Stimulated activated CD4-positive, alpha-beta T cell treated with anti-CD3 and anti-CD28 coated beads, TNF-alpha, amount 100 ng/mL, for 48 hours (primary cell): ENCODE measurements around the gene RIMBP2.
"Not testable (repeated sequence)": the region's sequence is repeated elsewhere in the genome, so short reads cannot be mapped to it uniquely, and the experiment has no call there.

Experiments
- DNase-seq, 3 donors: peaks; one replicate each; pipeline ENCODE4 v3.0.0-alpha.2; 2020; ENCODE audit warnings: low read depth in 3 of 3

RIMBP2 gene

DNA sequence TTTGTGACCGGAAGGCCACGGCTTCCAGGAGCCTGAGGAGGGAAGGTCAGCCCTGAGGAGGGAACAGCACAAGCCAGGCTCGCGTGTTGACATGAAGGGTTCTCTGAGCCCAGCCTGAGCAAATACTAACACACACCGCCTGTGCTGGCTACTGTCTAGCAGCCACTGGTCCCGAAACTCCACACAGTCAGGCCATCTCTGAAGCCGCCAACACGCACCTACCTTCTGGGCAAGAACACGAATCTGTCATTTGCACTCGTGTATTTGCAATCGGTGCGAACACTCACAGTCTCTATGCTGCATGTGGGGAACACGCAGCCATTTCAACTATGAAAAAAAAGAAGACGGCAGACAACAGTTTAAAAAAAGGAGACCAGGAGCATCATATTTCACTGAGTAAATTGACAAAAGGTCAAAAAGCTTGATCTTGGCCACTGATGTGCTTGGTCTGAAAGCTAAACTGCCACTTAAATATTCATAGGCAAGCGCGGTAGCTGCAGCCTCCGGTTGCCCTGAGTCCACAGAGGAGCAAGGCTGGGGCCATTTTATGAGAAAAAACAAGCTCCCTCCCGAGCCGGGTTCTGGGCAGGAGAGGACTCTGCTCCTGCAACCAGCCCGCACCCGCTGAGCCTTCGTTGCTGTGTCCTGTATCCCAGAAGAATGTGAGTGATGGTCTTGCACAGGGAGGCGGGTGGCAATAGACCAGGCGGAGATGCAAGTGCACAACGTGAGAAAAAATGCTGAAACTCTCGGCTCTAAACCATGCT is 57.8 kb downstream of the RIMBP2 start:
- DNase-seq: no peak

DNA sequence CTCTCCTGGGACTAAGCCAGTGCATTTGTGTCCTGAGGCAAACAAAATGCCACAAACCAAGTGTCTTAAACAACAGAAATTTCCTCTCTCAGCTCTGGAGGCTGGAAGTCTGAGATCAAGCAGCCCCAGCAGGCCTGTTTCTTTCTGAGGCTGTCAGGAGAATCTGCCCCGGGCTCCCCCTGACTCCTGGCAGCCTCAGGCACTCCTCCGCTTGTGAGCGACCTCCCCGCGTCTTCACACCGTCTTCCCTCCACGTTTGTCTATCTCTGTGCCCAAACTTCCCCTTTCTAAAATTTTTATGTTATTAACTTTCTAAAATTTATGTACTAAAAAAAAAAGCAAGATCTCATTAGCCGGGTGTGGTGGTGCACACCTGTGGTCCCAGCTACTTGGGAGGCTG is 59.7 kb downstream of the RIMBP2 start:
- DNase-seq: no peak

DNA sequence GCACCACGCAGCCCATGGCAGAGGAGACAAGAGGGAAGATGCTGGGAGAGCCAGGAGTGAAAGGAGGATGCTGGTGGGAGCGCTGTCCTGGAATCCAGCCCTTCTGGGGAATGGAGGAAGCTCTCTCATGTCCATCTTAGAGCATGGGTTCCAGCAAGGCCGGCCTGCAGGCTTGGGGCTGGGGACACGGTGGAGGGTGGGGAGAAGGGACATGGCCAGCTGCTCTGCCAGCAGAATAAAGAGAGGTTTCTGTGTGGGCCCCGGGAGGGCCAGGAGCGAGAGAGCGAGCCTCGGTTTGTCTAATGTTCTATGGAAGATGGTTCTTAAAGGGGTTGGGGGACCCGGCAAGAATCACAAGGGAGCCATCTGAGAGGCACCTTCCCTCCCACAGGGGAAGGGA is 60.2 kb downstream of the RIMBP2 start:
- DNase-seq: no peak

DNA sequence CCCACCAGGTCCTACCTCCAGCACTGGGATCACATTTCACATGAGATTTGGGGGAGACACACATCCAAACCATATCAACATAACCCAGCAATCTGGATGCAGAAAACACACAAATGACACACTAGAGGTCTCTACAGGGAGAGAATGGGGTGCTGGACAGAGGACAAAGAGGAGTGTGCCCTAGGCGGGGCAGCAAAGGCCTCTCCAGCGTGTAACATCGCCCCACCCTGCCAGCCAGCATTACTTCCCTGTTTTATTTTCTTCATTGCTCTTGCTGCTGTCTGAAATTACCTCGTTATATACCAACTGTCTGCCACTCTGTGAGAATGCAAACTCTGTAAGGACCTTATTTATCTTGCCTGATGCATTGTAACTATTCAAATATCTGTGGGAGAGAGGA is 61.1 kb downstream of the RIMBP2 start:
- no peak for DNase-seq

DNA sequence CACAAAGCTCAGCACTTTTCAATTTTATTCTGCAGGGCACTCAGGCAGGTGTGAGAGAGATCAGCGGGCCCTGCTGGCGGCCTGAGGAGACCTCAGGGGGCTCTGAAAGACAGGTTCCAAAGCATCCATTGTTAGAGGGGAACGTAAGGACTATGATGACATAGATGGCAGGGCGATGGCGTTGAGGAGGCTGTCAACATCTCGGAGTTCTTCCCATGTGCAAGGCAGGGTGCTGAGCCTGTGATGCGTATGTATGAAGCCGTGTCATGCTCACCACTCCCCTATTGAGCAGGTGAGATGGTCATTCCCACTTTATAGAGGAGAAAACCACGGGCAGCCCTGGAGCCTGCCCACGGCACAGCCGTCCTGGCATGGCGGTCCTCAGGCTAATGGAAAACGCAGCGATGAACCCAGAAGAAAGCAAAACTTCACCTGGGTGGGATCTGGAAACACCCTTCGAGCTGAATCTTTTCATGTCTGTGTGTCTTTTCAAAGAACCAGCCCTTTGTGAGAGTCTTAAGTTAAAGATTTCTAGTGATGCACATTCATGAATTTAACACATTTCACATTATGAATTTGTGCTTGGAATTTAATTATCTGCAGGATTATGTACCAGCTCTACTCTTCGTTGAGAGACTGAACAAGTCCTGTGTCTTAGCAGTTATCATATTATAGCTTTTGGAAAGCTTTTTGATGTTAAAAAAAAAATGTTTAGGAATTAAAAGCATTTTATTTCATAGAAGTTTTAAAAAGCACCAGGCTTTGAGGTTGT is 64.7 kb downstream of the RIMBP2 start:
- DNase-seq: no peak

DNA sequence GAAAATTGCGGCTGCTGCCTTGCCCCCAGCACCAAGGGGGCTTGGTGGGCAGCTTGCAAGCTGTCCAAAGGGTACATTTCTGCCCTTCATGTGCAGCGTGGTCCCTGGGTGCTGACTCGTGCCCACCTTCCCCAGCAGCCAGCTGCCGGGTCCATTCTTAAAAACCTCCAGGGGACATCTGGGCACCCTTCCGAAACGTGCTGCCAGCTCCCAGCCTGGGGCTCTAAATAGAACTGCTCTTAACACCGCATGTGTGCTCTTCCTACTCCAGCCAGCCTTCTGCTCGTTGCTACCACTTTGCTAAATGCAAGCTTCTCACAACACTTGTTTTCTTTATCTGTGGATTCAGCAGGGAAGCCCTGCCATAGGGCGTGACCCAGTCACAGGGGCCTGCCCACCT is 66.0 kb downstream of the RIMBP2 start:
- DNase-seq: no peak

DNA sequence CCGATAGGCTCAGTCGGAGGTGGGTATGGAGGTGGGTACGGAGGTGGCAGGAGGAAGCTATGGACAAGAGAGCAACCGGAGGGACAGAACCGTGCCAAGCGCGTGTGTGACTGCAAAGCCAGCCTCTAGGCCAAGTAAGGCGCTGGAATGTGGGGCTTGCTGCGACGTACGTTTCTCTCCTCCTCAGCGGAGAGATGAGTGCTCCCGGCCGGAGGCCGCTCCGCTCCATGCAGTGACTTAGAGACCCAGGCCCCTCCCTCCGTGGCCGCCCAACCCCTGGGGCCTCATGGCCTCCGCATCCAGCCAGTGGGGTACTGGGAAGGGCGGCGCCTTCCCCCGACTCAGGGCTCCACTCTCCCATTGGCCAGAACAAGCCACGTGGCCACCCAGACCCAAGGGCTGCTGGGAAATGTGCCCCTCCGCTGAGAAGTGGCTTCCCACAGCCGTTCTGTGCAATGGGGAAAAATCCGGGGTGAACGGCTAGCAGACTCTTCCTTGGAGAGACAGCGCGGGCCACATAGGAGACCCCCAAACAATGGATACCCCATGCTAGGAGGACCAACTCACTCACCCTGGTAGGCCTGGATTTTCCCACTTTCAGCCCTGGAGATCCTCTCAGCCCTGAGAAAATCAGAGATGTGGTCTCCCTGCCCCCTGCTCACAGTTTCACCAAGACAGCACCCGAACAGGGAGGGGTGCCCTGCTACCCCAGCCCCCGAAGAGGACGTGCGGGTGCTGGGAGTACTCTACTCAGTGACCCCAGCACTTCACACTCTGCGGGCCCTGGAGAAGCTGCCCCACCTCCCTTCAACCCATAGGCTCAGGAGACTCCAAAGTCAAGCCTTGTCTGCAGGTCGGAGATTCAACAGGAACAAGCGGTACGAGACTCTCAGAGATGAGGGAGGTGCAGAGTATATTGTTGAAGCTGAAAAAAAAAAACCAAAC is 66.7 kb downstream of the RIMBP2 start:
- no peak for DNase-seq

DNA sequence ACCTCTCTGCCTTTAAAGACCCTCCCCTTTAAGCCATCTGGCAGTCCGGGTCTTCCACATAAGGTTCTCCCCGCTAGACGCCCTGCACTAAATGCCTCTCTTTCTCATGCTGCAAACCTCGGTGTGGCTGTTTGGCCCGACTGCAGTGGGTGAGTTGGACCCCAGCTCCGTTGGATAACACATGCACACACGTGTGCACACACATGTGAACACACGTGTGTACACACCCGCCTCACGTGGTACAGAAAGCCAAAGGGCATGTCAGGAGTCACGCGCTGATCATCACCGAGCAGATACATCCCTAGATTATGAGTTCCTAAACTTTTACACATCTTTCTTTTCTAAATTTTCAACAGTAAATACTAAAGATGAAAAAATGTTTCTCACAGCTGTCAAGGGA is 68.3 kb downstream of the RIMBP2 start:
- no peak for DNase-seq

DNA sequence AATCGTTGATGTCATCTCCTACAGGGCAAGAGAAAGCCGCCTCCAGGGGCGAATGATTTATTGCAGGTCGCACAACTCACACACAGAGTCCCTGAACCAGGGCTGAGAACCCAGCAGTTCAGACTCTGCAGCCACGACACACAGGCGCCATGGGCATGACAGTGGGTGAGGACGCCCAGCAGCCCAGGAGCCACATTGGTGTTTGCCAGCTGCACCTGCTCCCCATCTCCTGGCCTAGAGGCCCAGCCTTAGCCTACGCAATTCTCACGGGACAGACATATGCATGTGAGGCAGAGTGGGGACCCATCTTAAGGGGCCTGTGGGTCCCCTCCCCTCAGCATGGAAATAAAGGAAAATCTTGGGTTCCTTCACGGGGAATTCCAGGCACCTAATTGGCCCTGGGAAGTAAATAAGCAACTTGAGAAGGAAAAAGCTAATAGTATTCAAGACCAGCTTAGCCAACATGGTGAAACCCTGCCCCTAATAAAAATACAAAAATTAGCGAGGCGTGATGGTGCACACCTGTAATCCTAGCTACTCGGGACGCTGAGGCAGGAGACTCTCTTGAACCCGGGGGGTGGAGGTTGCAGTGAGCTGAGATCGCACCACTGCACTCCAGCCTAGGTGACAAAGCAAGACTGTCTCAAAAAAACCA is 69.3 kb downstream of the RIMBP2 start:
- no peak for DNase-seq

DNA sequence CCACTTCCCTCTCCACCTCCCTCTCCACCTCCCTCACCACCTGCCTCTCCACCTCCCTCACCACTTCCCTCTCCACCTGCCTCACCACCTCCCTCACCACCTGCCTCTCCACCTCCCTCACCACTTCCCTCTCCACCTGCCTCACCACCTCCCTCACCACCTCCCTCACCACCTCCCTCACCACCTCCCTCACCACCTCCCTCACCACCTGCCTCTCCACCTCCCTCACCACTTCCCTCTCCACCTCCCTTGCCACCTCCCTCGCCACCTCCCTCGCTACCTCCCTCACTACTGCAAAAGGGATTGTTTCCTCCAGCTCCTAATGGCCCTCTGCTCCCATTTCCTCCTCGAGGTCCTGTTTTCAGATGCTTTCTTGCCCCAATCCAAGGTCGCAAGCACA is 69.9 kb downstream of the RIMBP2 start:
- DNase-seq: not testable (repeated sequence)

DNA sequence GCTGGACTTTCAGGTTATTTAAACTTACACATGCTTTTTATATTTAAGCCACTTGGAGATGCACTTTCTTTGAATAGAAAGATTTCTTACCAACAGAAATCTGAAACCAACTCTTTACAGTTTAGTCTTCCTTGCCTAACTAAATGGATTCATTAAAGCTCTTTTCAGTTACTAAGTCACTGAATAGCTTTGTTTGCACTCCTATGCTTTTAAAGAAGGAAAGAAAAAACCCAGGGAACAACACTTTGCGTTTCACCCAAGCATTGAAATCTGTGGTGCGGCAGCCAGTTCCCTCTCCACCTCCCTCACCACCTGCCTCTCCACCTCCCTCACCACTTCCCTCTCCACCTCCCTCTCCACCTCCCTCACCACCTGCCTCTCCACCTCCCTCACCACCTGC is 70.3 kb downstream of the RIMBP2 start:
- DNase-seq: no peak

DNA sequence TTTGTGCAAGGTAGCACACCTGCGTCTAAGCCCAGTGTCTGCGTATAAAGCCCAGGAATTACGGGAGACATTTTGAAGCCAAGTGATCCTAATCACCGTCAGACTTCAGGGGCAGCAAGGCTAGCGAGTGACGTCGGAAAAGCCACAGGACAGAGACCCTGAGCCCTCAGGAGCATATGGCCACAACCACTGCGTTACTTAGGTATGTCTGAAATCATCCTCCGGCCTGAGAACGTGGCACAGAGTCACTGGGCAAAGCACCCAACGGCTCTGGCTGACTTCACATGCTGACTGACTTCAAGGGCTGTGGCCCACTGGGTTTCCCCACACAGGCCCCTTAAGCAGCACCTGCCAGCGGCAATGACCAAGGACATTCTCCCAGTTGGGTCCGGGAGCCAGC is 71.5 kb downstream of the RIMBP2 start:
- DNase-seq: no peak

DNA sequence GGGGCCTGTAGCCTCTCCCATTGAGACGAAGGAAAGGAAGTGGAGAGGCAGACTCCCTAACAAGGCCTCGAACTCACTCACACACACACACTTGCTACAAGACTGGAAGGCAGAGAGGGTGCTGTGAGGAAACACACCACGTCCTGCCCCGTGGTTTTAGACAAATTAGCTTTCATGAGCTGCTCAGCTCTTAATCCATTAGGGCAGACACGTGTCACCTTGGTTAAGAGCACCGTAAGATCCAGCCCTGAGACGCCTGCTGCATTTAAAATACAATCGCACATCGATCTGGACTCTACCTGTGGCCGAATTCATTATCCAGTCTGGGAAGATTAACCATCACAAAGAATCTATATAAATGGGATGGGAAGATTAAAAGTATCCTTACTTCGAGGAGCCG is 72.0 kb downstream of the RIMBP2 start:
- DNase-seq: no peak

DNA sequence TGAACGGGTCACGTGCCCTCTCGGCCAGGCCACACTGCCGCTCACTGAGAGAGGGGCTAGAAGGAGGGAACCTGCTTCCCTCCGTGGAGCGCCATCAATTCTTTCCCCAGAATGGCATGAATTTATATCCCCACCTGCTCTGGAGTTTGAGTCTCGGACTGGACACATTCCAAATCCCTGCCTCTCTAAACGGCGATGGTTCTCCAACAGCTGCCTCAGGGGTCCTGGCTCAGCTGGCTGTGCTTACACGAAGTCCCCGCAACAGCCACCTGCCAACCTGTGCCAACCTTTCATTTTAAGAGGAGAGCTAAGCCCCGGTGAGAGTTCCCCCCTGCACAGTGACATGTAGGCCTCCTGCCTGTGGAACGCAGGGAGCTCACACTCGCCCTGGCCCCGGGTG is 73.2 kb downstream of the RIMBP2 start:
- no peak for DNase-seq

DNA sequence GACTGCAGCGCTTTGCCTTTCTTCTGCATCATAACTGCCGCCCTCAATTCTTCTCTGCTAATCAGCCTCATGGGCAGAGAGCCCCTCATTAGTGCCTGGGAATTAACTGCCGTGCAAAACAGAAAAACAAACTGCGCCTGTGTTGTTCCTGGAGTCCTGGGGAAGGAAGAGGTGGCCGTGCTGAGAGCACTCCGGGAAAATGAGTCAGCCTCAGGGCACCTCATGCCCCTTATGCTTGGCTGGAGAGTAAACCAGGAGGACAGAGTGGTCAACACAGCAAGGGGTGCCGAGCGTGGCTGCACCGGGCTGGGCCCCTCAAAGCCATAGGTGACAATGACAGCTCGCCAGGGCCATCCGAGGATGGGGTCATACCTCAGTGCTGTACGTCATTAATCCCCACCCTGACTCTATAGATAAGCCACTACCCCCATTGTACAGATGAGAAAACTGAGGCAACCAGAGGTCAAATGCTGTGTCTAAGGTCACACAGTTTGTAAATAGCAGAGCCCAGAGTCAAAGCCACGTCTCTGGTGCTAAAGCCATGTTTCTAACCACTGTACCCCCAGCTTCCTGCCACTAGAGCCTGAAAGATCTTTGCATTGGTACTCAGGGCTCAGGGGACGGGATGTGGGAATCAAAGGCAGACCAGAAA is 74.4 kb downstream of the RIMBP2 start:
- no peak for DNase-seq

DNA sequence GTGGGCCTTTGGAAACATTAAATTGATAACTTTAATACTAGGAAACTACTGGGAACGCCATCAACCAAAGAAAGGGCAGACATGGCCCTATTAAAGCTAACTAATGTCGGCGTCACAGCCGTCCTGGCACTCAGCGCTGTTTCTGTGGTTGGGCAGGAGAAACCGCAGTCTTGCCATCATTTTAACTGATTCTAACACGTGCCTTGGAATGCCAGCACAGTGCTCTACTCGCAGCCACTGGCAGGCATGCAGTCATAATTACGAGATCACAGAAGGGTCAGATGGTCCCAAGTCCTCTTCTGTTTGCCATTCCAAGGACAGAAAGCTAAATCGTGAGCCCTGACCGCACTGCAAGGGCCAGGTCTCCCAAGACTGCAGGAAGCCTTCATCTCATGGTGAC is 75.2 kb downstream of the RIMBP2 start:
- DNase-seq: no peak

DNA sequence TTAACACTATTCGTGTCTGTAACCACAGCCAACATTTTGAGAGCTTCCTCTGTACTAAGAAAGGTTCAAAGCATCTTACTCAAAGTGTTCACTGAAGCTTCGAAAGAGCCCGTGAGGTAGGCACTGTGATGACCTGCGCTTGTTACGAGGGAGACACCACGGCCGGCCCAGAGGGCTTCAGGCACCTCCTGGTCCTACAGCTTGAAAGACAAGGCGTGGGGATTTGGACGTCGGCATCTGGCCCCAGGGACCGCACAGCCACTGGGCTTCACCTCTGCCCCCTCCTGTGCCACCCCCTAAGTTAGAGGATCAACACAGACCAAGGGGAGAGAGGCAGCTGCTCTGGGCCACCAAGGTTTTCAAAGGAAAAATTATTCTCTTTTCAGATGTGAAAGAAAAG is 75.6 kb downstream of the RIMBP2 start:
- no peak for DNase-seq

DNA sequence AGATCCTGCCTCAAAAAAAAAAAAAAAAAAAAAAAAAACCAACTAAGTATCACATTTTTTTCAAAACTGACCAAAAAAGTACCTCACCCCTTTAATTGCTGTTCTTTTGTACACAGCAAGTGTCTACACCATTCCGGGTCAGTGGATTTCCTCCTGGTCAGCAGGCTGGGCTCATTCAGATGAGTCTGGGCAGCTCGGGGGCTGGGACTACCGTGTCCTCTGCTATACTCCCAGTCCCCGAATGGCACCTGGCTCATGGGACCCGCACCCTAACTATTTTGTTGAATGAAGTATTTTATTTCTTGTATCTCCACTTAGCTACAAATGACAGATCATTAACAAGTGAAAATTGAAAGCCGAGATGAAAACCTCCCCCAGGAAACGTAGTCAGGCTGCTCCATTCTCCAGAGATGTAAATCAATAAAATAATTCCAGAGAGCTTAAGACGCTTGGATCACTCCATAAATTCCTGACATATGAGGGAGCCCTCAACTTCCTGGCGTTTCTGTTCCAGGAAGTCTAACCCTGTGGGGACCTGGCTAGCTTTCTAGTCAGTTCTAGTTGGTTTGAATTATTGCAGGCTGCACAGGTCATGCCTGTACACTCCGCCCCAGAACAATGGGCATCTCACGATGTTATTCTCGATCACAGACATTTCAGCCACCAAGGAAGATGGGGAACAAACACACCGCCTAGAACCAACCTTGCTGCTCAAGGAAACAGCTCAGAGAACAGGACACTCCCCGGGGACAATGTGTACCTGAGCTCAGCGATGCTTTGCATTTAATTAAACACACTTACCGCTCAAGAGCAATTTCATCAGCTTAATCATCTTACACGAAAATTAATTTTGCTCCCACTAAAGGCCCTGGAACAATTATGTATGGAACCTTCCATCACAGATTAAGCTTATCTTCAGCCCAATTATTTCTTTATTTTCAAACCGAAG is 76.3 kb downstream of the RIMBP2 start:
- DNase-seq: no peak

DNA sequence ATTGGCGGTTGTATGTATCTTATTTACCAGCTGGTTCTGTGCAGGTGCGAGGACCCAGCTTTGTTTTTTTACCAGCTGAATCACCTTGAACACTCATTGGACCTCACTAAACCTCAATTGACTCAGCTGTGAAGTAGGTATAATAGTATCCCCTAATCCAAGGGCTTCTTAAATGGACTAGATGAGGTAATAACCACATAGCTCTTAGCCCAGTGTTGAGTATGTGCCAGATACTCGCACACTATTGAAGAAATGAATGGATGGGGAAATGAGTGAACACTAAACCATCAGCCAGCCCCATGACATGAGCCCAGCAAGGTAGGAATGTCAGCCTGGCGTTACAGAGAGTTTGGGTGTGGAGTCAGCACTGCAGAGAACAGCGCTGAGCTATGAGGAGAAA is 79.7 kb downstream of the RIMBP2 start:
- no peak for DNase-seq

DNA sequence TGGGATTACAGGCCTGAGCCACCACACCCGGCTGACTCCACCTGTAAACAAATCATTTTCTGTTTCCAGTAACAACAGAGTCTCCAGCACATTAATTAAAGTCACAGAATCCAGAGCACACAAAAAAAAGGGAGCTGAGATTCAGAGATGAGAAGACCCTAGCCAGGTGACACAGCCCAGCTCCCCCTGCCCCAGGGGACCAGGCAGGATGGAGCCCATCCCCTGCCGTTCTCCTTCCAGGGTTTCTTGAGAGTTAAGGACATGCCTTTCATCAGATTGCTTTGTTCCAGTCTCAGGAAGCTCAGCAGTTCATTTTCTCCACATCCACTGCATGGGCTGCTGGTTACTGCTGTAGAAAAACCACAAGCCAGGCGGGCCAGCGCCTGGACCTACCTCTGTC is 81.2 kb downstream of the RIMBP2 start:
- DNase-seq: no peak
